ENCODE results near the gene SYNE4. TPM values are rescaled to one million over a fixed set of nuclear protein-coding genes. Genes with fewer than 3 reads are reported as not detected.
A peak's percentile ranks its signal among the peaks of the same experiment; 100 is the strongest.
"Not testable (repeated sequence)": the region's sequence is repeated elsewhere in the genome, so short reads cannot be mapped to it uniquely, and the experiment has no call there.

The SYNE4 gene
- total RNA-seq, 2 experiments from 2014 or later = 1.8 to 2.6 TPM

GRCh38 chr19:35980997-35981396 is 27.6 kb downstream of the SYNE4 start:
- H3K36me3 Mint-ChIP-seq (ENCODE audit: low read depth); H3K9me3 Mint-ChIP-seq (ENCODE audit: insufficient read depth); CTCF ChIA-PET; ATAC-seq; H3K27ac Mint-ChIP-seq; H3K4me1 Mint-ChIP-seq (ENCODE audit: low read depth); H3K4me3 Mint-ChIP-seq; DNase-seq; POLR2A ChIA-PET: not testable (repeated sequence)
- H3K27me3 Mint-ChIP-seq (ENCODE audit: low read depth) = peaks cover 24% of the 10 kb centered on the region

DNA sequence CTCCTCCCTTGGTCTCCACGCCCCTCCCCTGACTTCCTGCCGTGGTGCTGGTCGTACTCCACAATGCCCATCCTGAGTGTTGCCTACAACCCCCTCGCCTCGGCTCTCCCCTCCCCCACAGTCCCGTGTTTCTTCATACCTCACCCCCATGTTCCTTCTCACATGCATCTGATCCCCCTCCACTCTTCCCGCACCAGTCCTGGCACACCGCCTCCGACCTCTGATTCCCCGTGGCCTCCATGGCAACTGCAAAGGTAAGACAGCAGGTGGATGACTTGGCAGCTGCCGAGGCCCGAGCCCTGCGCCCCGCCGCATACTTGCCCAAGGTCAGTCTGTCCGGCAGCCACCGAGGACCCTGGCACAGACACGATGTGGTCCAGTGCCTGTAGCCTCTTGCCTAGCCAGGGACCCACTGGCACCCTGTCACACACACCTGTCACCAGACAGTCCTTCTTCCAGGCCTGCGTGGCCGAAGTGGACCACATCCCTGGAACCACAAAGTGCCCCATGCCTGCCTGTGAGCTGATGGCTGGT is 29.7 kb downstream of the SYNE4 start:
- no peak for ATAC-seq
- H3K36me3 Mint-ChIP-seq (ENCODE audit: low read depth) = no peaks in the 10 kb centered on the region
- ChIA-PET POLR2A (no interaction called here), CTCF (no interaction called here)
- peaks cover 7% of the 10 kb centered on the region for H3K27me3 Mint-ChIP-seq (ENCODE audit: low read depth)
- no peaks in the 10 kb centered on the region for H3K4me1 Mint-ChIP-seq (ENCODE audit: low read depth)
- no peak overlapping the region for H3K4me3 Mint-ChIP-seq
- no peaks in the 10 kb centered on the region for H3K9me3 Mint-ChIP-seq (ENCODE audit: insufficient read depth)
- H3K27ac Mint-ChIP-seq = no peak overlapping the region
- DNase-seq = no peak

DNA sequence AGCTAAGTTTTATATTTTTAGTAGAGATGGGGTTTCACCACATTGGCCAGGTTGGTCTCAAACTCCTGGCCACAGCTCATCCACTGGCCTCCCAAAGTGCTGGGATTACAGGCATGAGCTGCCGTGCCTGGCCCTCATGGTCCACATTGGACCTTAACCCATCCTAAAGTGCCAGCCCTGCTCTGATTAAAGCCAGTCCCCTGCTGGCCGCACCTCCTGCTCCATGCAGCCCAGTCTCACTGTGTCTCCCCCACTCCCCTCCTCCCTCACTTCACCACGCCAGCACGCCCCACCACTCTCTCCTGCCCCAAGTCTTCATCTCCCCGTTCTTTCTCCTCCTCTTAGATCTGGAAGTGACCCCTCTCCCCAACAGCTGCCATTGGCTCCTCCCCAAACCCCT is 30.3 kb downstream of the SYNE4 start:
- Mint-ChIP-seq H3K27ac (no peak overlapping the region), H3K27me3 (ENCODE audit: low read depth) (peaks cover 5% of the 10 kb centered on the region), H3K4me1 (ENCODE audit: low read depth) (no peaks in the 10 kb centered on the region), H3K4me3 (no peak overlapping the region), H3K36me3 (ENCODE audit: low read depth) (no peaks in the 10 kb centered on the region), H3K9me3 (ENCODE audit: insufficient read depth) (no peaks in the 10 kb centered on the region)
- DNase-seq = no peak
- POLR2A ChIA-PET = no interaction called here
- ATAC-seq = no peak
- CTCF ChIA-PET = no interaction called here

GRCh38 chr19:35977446-35978222 is 31.0 kb downstream of the SYNE4 start:
- no peak overlapping the region for H3K4me3 Mint-ChIP-seq
- ChIA-PET CTCF (interaction anchor here (1.4 kb wide), 1 partner anchor 19 kb away, joined by 4 read pairs; no protein-coding TSS in a partner anchor), POLR2A (no interaction called here)
- peaks cover 5% of the 10 kb centered on the region for H3K27me3 Mint-ChIP-seq (ENCODE audit: low read depth)
- no peak overlapping the region for H3K27ac Mint-ChIP-seq
- DNase-seq (peak; percentile 56), ATAC-seq (peak; percentile 71)
- H3K9me3 Mint-ChIP-seq (ENCODE audit: insufficient read depth) = no peaks in the 10 kb centered on the region
- H3K4me1 Mint-ChIP-seq (ENCODE audit: low read depth) = no peaks in the 10 kb centered on the region
- no peaks in the 10 kb centered on the region for H3K36me3 Mint-ChIP-seq (ENCODE audit: low read depth)

DNA sequence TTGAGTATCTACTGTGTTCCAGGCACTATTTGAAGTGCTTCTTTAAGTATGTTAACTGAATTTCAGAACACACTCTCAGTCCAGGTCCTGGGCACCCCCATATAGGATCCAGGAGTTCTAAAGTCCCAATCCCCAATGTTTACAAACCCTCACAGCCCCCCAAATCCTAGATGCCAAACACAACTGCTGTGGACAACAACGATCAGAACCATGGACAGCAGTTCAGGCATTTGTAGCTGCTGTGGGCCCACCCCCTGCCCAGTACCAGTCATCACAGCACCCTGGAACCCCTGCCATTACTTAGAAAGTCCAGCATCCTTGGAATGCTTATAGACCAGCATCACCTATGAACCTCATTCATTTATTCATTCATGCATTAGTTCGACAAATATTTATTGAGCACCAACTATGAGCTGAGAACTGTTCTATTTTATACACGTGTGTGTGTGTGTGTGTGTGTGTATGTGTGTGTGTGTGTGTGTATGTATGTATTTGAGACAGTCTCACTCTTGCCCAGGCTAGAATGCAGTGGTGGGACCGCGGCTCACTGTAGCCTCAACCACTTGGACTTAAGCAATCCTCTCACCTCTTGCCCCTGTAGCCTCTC is 32.9 kb downstream of the SYNE4 start:
- POLR2A ChIA-PET = interaction anchor here (0.8 kb wide), 1 partner anchor 9 kb away, joined by 3 read pairs; no protein-coding TSS in a partner anchor
- ATAC-seq (no peak), DNase-seq (peak; percentile 56)
- Mint-ChIP-seq H3K27me3 (ENCODE audit: low read depth) (peaks cover 5% of the 10 kb centered on the region), H3K4me1 (ENCODE audit: low read depth) (no peaks in the 10 kb centered on the region), H3K9me3 (ENCODE audit: insufficient read depth) (no peaks in the 10 kb centered on the region), H3K4me3 (no peak overlapping the region), H3K36me3 (ENCODE audit: low read depth) (no peaks in the 10 kb centered on the region), H3K27ac (no peak overlapping the region)
- CTCF ChIA-PET = interaction anchor here (1.4 kb wide), 1 partner anchor 17 kb away, joined by 4 read pairs; no protein-coding TSS in a partner anchor

- Mint-ChIP-seq H3K36me3 (ENCODE audit: low read depth) (no peaks in the 10 kb centered on the region), H3K4me3 (no peak overlapping the region), H3K4me1 (ENCODE audit: low read depth) (peaks cover 2% of the 10 kb centered on the region), H3K27ac (no peak overlapping the region), H3K27me3 (ENCODE audit: low read depth) (peaks cover 2% of the 10 kb centered on the region), H3K9me3 (ENCODE audit: insufficient read depth) (no peaks in the 10 kb centered on the region)
- CTCF ChIA-PET = no interaction called here
- DNase-seq (no peak), ATAC-seq (no peak)
- POLR2A ChIA-PET = no interaction called here
Observed at GRCh38 chr19:35973487-35973886, 35.1 kb downstream of the SYNE4 start.

DNA sequence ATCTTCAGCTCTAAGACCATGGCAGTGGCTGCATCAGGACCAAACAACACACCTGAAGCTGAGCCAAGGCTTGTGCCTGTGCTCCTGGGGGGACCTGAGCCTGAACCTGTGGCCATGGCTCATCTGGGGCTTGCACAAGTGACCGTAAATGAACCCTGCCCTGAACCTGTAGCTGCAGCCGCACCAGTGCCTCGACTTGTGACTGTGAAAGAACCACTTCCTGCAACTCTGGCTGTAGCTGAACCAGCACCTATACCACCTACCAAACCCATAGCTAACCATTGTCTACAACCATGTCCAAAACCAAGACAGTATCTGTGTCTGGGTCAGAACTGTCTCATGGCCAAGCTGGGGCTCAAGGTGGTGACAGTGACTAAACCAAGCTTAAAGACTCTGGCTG is 41.8 kb downstream of the SYNE4 start:
- Mint-ChIP-seq H3K9me3 (ENCODE audit: insufficient read depth) (no peaks in the 10 kb centered on the region), H3K27me3 (ENCODE audit: low read depth) (peaks cover 6% of the 10 kb centered on the region), H3K4me1 (ENCODE audit: low read depth) (peaks cover 6% of the 10 kb centered on the region), H3K4me3 (no peak overlapping the region), H3K36me3 (ENCODE audit: low read depth) (no peaks in the 10 kb centered on the region), H3K27ac (no peak overlapping the region)
- ChIA-PET POLR2A (interaction anchor here (0.8 to 0.9 kb wide), 2 partner anchors 9 to 37 kb away, joined by 3 read pairs; no protein-coding TSS in a partner anchor), CTCF (interaction anchor here (1.0 to 2.2 kb wide), 3 partner anchors 8 to 36 kb away, joined by 4 to 6 read pairs (median 6); no protein-coding TSS in a partner anchor)
- DNase-seq (no peak), ATAC-seq (no peak)

GRCh38 chr19:35963514-35963913 is 45.1 kb downstream of the SYNE4 start:
- ChIA-PET POLR2A (interaction anchor here (0.9 kb wide), 1 partner anchor 32 kb away, joined by 4 read pairs; no protein-coding TSS in a partner anchor), CTCF (interaction anchor here (0.9 kb wide), 1 partner anchor 10 kb away, joined by 3 read pairs; no protein-coding TSS in a partner anchor)
- peaks cover 17% of the 10 kb centered on the region for H3K4me1 Mint-ChIP-seq (ENCODE audit: low read depth)
- H3K36me3 Mint-ChIP-seq (ENCODE audit: low read depth) = no peaks in the 10 kb centered on the region
- no peak overlapping the region for H3K27ac Mint-ChIP-seq
- H3K9me3 Mint-ChIP-seq (ENCODE audit: insufficient read depth) = no peaks in the 10 kb centered on the region
- peaks cover 18% of the 10 kb centered on the region for H3K27me3 Mint-ChIP-seq (ENCODE audit: low read depth)
- H3K4me3 Mint-ChIP-seq = no peak overlapping the region
- DNase-seq (peak; percentile 74), ATAC-seq (peak; percentile 53)

DNA sequence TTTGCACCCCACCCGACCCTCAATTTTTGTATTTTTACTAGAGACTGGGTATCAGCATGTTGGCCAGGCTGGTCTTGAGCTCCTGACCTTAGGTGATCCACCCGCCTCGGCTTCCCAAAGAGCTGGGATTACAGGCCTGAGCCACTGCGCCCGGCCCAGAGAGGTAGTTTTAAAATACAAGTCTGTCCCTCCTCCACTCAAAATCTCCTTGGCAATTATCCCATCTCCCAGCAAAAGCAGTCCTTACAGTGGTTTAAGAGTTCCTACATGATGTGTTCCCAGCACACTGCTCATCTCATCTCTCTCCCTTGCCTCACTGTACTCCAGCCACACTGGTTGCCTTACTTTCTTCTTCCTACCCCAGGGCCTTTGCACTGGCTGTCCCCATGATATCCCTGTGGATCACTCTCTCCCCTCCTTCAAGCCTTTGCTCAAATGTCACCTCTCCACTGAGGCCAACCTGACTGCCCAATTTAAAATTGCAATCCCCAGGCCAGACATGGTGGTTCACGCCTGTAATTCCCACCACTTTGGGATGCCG is 48.1 kb downstream of the SYNE4 start:
- Mint-ChIP-seq H3K36me3 (ENCODE audit: low read depth) (peaks cover 4% of the 10 kb centered on the region), H3K9me3 (ENCODE audit: insufficient read depth) (peaks cover 5% of the 10 kb centered on the region), H3K27me3 (ENCODE audit: low read depth) (peaks cover 26% of the 10 kb centered on the region), H3K27ac (no peak overlapping the region), H3K4me3 (no peak overlapping the region), H3K4me1 (ENCODE audit: low read depth) (peaks cover 18% of the 10 kb centered on the region)
- CTCF ChIA-PET = interaction anchor here (1.5 kb wide), 1 partner anchor 81 kb away, joined by 4 read pairs; no protein-coding TSS in a partner anchor
- POLR2A ChIA-PET = no interaction called here
- DNase-seq (no peak), ATAC-seq (no peak)

DNA sequence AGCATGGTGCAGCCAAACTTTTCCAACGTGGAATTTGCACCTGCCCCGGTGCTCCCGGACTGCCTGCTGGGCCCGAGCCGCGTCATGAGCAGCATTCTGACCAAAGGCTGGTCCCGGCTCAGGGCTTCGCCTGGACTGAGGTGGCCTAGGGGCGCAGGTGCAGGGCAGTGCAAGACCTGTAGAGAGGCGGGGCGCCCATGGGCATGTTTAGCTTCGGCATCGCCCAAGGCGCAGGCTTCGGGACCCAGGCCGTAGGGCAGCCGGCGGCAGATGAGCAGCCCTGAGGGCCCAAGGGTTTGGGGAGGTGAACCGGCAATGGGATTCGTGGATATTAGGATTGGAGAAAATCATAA is 48.7 kb downstream of the SYNE4 start:
- ChIA-PET CTCF (interaction anchor here (1.5 kb wide), 1 partner anchor 80 kb away, joined by 4 read pairs; no protein-coding TSS in a partner anchor), POLR2A (no interaction called here)
- Mint-ChIP-seq H3K36me3 (ENCODE audit: low read depth) (peaks cover 4% of the 10 kb centered on the region), H3K9me3 (ENCODE audit: insufficient read depth) (peaks cover 5% of the 10 kb centered on the region), H3K27ac (no peak overlapping the region), H3K27me3 (ENCODE audit: low read depth) (peaks cover 26% of the 10 kb centered on the region), H3K4me3 (no peak overlapping the region), H3K4me1 (ENCODE audit: low read depth) (peaks cover 21% of the 10 kb centered on the region)
- ATAC-seq = no peak
- DNase-seq = no peak

GRCh38 chr19:35959040-35959967 is 49.3 kb downstream of the SYNE4 start:
- peak; percentile 94 for ATAC-seq
- peaks cover 23% of the 10 kb centered on the region for H3K4me1 Mint-ChIP-seq (ENCODE audit: low read depth)

More at GRCh38 chr19:35959040-35959967, 49.3 kb downstream of the SYNE4 start:
- Mint-ChIP-seq H3K36me3 (ENCODE audit: low read depth) (peaks cover 4% of the 10 kb centered on the region), H3K4me3 (peak overlapping the region; percentile 25), H3K27me3 (ENCODE audit: low read depth) (peaks cover 26% of the 10 kb centered on the region), H3K27ac (no peak overlapping the region), H3K9me3 (ENCODE audit: insufficient read depth) (peaks cover 5% of the 10 kb centered on the region)
- ChIA-PET CTCF (interaction anchor here (1.1 to 2.2 kb wide), 10 partner anchors 8 to 169 kb away, joined by 3 to 8 read pairs (median 4); no protein-coding TSS in a partner anchor), POLR2A (interaction anchor here (0.7 kb wide), 1 partner anchor 12 kb away, joined by 3 read pairs; no protein-coding TSS in a partner anchor)
- DNase-seq = peak; percentile 72
